ENCODE data around the gene AGAP2.

GRCh38 chr12:57707250-57707649 is 31.3 kb downstream of the AGAP2 start:
- TF ChIP-seq USF2 (IDR thresholded peaks at IDR 0.05; ENCODE audit: low read length) (no peak), HDAC2 (IDR thresholded peaks at IDR 0.05; ENCODE audit: borderline replicate concordance in 1 of 2, low read depth in 2 of 2, low read length in 2 of 2) (no peak), CTCF (IDR thresholded peaks at IDR 0.05; ENCODE audit: control extremely low read depth in 1 of 3, insufficient read depth in 1 of 3, low read depth in 1 of 3, low read length in 3 of 3) (no peak), POLR2AphosphoS5 (IDR thresholded peaks at IDR 0.05; ENCODE audit: low read depth, low read length) (no peak), EZH2 (IDR thresholded peaks at IDR 0.05; ENCODE audit: low read depth, low read length, severe bottlenecking) (no peak), MAX (IDR thresholded peaks at IDR 0.05) (no peak), BACH1 (IDR thresholded peaks at IDR 0.05; ENCODE audit: low read length) (no peak), CHD1 (IDR thresholded peaks at IDR 0.05; ENCODE audit: low read depth, low read length) (no peak), RFX5 (IDR thresholded peaks at IDR 0.05; ENCODE audit: borderline replicate concordance, low read depth, low read length) (no peak), CHD7 (IDR thresholded peaks at IDR 0.05; ENCODE audit: insufficient replicate concordance, low read length) (no peak), TCF12 (IDR thresholded peaks at IDR 0.05; ENCODE audit: low read depth, low read length) (no peak), POLR2A (IDR thresholded peaks at IDR 0.05; ENCODE audit: control extremely low read depth in 1 of 2, low read depth in 2 of 2, low read length in 2 of 2) (no peak), YY1 (IDR thresholded peaks at IDR 0.05; ENCODE audit: low read depth, low read length) (no peak), SIX5 (IDR thresholded peaks at IDR 0.05; ENCODE audit: low read depth, low read length) (no peak)
